NCI-H1105 (cell line): ENCODE results near the gene MEF2D.
A peak's percentile ranks its signal among the peaks of the same experiment; 100 is the strongest.

Experiments used
- DNase-seq: peaks from one replicate; lab custom pipeline; 2025; lab: John Stamatoyannopoulos, UW

The MEF2D gene

DNA sequence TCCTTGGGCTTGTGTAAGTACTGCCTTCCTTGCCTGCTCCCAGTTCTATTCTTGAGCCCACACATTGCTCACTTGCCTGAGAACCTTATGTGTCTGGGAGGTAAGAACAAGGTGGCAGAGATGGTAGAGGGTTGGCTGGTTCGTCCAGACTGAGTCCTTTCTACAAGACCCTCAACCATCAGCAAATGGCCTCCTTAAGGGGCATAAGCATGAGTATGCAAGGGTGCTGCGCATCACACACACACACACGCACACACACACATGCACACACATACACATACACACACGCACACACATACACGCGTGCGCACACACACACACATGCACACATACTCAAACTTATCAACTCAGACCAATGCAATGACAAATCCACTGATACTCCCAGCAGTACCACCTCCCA, 74.6 kb downstream of the MEF2D start:
- DNase-seq, result no peak

DNA sequence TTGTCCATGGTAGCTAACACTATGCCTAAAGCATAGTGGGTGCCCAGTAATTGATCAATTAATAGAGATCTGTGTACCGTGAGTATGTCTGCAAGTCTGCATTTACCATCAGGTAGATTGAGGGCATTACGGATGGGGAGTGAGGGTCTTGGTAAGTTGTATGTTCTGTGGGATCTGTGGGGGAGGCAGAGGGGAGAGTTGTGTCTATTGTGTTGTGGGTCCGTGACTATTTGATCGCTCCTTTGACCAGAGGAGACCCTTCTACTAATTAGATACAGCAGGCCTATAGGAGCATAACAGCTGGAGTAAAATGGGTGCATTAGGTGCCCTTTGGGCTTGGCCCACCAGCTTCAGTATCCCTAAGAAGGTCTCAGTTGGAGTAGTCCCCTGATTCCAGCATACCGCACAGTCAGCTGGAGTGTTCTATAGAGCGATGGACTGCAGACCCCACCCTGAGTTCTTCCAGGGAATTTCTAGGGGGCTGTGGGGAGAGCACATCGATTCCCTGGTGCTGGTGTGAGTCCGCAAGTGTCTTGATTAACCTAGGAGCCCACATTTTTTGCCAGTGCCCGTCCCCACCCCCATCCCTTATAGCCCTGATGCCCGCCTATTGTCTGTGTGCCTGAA, 75.7 kb downstream of the MEF2D start:
- DNase-seq, result no peak

- DNase-seq, result no peak
Observed at GRCh38 chr1:156423422-156424352, 76.9 kb downstream of the MEF2D start.

DNA sequence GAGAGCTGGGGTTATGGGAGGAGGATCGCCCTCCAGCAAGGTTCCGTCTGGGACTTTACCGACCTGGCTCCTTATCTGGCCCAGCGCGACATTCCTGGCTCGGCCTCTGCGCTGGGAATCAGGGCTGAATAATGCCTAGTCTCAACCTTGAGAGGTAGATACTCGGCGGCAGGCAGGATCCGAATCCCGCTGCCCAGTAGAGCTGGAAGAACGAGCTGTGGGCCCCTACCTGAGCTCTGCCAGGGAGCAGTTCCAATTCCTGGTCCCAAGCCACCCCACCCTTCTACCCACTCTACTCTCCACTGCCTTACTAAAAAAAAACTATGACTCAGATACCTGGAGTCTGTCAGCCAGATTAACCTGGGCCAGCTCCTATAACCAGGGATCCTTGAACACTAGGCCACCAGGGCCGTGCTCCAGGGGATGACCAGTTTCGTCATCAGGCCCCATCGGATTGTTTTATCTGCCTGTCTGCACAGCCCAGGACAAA, 77.9 kb downstream of the MEF2D start:
- DNase-seq, result no peak

DNA sequence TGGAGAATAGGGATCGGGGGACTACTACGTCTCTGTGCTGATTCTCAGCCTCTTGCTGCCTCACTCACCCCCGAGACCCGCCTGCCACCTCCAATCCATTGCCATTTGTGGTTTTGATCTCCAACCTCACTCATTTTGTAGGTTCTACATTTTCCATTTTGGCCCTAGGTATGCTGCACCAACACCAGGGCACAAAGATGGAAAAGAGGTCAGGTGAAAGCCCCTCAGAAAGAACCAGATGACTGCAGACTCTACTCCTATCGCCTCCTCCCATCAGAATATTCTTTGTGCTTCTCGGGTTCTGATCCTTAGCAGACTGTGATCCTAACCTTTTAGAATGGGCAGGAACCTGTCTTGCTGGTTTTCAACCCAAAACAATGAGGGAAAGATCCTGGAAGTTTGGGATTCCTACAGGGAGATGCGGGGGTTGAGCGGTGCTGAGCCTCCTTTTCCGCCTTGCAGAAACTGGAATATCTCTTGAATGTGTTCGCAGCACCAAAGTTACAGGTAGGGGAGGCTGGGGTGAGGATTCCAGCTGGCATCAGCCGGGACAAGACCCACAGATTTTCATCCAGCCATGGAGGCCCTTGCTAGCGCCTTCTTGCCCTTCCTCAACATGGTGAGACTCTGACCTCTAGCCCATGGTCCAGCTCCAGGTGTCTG, 78.5 kb downstream of the MEF2D start:
- no peak for DNase-seq

- peak; percentile 81 for DNase-seq
Observed at GRCh38 chr1:156421062-156421938, 79.3 kb downstream of the MEF2D start.

GRCh38 chr1:156420205-156421061, 80.1 kb downstream of the MEF2D start:
- no peak for DNase-seq

- no peak for DNase-seq
Observed at GRCh38 chr1:156419854-156420204, 80.7 kb downstream of the MEF2D start.

- DNase-seq, result no peak
Observed at GRCh38 chr1:156418416-156419070, 82.0 kb downstream of the MEF2D start.

DNA sequence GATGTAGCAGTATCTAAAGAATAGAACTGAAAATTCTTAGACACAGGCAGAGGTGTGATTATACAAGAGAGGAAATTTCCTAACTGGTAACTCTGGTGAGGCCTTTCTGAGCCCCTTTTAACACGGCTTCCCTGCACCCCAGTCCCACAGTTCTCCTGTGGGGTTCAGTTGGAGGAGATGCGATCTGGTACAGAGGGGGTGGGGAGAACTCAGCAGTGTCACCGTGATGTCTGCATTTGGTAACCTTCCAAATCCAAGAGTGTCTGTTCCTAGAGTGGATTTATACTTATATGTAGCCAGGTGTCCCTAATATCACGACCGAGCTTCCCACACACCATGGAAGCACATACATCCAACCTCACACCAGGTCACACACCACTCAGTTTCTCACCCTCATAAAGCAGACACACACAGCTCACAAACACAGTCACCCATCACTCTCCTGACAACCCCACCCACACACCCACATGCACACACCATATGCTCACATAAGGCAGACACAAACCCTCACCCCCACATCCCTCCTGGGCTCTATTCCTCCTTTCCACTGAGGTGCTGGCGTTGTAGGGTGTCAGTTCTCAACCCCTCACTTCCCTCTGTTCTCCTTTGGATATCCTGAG, 83.1 kb downstream of the MEF2D start:
- DNase-seq, result no peak

- DNase-seq, result no peak
Observed at GRCh38 chr1:156416993-156417392, 83.6 kb downstream of the MEF2D start.

DNA sequence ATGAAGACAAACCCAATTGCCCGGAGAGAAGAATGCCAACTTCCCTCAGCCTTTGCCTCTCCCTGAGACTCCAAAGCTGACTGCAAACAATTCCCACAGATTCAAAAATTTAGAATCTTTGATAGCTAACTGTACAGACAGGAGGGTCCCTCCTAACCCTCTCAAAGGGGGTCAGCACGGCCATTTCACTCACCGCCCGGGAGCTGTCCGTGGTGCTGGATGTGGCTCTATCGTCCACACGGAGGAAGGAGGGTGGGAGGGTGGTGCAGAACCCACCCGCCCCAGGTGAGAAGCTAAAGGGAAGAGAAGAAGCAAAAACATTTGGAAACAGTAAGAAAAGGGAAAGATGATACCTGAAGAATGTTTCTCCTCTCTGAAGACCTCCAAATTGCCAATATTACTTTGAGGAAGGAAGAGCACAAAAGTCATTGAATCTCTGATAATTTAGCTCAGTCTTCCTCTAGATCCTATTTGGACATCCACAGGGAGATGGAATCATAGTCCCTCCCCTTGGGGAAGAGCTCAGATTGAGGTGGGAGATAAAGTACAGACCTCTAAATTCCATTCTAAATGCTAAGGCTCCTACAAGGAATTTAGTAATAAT, 86.0 kb downstream of the MEF2D start:
- DNase-seq, result no peak
